ENCODE data around the gene LIMK2.
"Not testable (repeated sequence)": the region's sequence is repeated elsewhere in the genome, so short reads cannot be mapped to it uniquely, and the experiment has no call there.

Gene LIMK2

DNA sequence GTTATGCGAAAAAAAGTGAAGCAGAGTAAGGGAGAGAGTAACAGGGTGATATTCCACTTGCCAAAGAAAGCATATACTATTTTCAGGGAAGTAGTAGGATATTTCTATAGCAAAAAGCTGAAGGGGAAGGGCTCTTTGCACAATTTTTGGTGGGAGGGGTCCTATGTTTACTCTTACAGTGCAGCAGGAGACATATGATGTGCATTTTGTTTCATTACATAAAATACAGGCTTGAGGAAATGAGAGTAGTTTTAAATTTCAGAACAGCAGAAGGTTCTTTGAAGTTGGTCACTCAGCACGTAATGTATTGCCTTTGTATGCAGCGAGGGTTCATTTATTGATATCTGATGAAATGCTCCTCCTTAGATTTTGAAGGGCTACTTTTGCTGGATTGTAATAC lies 83.3 kb downstream of the LIMK2 start:
- no peak for DNase-seq

DNA sequence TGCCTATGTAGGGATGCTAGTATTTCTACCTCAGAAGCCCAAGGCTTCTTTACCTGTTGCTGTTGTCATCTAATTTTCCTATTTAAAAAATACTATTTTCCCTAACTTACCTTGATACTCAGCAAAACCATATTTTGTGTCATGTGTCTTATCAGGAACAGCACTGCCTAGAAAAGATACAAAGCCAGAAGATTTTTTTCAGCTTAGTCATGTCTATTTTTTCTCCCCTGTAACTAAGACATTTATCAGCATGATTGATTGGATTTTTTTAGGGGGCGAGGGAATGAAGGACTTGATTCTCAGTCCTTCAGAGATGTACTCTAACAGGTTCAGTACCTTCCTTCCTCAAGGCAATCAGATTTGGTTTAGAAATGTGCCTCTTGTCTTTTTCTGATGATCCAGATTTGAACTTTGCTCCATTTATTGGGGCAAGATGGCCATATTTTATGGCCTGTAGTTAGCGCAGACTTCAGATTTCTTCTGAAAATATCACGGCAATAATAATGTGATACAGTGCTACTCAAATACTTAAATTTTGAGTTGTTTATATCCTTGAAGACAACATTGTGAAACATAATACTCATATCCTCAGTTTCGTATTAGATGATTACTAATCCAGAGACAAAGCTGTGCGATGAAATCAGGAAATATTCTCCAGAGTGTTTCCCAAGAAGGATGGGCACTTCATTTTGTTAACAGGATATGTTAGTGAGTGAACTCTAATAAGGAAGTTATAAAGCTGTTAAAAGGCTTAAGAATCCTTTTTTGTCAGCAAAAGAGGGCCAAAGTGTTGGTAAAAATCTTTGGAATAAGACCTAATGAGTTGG lies 83.9 kb downstream of the LIMK2 start:
- no peak for DNase-seq

GRCh38 chr22:31300896-31301295 lies 88.8 kb downstream of the LIMK2 start:
- no peak for DNase-seq

- DNase-seq, result no peak
These were observed 89.9 kb downstream of the LIMK2 start for GRCh38 chr22:31302006-31302405.

GRCh38 chr22:31302537-31302936 lies 90.4 kb downstream of the LIMK2 start:
- no peak for DNase-seq

- no peak for DNase-seq
These were observed 93.1 kb downstream of the LIMK2 start for GRCh38 chr22:31305194-31305593.

DNA sequence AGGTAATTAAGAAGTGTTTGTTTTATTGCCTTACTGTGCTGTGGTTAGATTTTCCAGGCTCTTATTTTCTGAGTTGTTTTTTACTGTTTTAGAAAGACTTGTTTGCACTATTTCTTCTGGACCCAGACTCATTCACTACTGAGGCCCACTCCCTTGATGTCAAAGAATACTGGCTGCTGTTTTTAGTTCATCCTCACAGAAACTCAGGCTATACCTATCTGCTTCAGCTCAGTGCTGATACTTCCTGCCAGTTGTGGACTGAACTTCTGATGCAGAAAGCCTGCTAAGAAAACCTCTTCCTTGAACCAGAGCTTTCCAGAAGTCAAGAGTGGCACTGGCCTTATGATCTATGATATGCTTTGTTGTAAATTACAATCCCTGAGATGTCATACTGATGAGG lies 96.1 kb downstream of the LIMK2 start:
- no peak for DNase-seq

DNA sequence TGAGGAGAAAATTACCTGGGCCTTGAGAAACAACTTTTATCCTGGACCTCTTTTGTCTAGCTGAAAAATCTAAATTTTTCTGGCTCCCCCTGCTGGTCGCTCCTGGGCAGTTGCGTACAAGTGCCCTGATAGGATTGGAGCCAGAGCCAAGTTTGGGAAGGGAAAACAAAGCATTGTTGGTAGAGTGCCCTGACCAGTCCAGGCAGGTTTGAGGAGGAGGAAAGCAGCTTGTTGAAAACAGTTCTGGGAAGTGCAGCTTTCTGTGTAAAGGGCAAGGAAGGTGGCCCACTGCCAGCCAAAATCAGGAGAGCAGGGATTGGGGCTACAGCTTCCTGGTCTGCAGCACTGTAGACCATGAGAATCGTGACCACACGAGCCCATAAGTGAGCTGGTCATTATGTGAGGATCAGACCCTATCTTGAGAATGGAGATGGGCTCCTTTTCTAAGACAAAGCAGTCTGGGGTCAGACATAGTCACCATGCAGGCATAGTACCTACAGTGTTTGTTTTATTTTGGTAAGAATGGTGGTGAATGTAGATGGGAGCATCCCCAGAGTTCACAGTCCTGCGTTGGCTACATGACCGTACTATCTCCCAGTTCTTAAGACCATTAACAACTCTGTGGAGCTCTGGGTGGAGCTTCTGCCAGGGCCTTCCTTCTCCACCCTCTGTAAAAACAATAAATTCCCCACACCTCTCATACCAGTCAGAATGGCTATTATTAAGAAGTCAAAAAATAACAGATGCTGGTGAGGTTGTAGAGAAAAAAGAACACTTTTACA lies 101.5 kb downstream of the LIMK2 start:
- DNase-seq, result peak; percentile 51

GRCh38 chr22:31314220-31314619 lies 102.1 kb downstream of the LIMK2 start:
- DNase-seq, result not testable (repeated sequence)

DNA sequence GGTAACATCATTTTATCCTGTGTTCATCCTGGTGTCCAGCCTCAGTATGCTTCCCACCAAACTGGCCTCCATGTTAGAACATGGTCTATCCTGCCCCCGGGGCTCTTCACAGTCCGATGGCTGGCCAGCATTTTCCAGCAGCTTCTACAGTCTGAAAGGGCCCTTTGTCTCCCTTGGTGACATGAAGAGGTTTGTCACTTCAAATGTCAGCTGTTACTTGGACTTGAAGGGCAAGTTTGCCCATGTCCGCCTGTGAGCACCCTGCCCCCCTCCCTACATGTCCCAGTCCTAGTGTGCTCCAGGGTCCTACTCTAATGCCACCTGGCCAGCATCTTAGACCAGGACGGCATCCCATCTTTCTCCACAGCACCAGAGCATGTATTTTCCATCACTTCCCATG lies 109.3 kb downstream of the LIMK2 start:
- no peak for DNase-seq

DNA sequence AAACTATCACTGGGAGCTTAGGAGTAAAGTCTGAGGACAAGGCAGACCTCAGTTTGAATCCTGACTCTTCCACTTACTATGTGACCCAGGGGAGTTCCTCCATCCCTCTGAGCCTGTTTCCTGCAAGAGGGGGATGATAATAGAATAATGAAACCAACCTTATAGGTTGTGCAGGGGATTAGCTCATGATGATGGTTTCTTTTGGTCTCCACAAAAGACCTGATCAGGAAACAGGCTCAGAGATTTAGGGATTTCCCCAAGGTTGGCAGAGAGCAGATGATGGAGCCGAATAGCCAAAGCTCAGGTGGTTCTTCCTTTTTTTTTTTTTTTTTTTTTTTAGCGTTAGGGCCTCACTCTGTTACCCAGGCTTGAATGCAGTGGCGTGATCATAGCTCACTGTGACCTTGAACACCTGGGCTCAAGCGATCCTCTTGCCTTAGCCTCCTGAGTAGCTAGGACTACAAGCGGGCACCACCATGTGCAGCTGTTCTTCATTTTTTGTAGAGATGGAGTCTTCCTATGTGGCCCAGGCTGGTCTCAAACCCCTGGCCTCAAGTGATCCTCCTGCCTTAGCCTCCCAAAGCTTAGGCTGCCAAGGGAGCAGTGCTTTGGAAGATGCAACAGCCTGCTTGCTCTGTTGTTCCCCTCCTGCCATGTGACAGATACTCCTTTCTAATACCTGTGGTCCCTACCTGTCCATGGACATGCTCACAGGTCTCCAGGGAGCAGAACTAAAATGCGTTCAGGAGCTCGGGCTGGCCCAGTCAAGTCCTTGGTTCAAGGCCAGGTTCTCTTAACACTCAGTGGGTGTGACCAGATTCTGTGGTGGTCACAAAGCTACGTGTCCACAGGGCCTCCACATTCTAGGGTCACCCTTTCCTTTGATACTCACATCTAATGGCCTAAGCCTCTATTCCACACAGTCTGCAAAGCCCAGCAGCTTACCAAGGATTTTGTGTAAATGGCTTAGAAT lies 111.8 kb downstream of the LIMK2 start:
- no peak for DNase-seq

DNA sequence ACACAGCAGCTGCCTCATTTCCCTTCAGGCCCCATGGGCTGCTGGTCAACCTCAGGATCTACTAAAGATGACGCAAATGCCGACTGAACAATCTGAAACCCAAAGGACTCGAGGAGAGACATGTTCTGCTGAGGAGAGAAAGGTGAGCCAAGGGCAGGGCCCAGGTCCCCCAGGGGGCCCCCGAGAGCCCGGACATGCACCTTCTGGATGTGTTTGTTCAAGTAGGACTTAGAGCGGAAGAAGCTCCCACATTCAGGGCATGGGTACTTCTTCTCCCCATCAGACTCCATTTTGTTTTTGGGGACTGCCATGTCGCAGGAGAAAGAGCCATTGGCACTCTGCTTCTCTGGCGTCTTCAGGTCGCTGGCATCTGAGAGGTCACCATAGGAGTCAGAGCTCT lies 114.8 kb downstream of the LIMK2 start:
- DNase-seq, result no peak

DNA sequence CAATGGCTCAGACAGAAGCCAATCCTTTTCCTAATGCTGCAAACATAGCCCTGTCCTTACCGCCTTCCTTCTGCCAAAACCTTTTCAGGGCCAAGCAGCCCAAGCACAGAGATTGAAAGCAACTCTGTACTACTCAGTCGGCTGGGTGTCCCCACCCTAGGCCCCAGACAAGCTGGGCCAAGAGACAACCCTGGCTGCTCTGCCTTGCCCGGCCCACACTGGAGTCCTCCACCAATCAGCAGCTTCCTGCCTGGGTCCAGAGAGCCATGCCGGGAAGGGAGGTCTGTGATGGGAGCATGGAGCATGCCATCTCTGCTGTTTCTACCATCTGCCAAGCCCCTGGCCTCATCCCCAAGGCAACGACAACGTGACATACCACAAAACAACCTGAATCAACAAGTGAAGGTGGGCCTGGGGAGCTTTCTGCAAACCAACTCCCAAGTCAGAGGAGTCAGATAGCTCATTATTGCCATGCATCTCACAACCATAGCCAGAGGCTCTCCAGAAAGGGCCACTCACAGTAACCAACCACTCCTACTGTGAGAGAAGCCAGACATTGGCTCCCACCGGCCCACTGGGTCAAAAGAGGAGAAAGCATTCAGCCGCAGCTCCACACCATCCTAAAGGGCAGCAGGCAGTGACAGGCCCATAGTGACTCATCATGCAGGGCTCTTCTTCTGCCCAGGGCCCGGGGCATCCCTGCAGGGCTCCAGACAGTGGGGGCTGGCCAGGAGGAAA lies 115.9 kb downstream of the LIMK2 start:
- no peak for DNase-seq

DNA sequence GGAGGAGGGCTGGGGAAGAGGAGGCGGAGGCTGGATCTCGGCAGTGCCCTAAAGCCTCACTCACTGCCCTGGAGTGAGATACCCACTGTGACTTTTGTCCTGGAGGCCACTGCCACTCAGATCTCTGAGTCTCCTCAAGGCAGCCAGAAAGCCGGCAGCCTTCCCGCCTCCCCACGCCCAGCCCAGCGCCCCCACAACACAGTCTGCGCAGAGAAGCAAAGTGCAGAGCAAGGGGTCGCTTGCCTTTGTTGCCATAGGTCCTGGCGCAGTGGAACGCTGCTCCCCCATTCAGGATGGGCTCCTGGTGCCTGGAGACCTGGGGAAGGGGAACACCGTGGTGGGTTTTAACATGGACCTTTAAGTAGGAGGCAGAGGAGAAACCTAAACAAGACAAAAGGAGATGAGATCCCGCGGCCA lies 116.5 kb downstream of the LIMK2 start:
- no peak for DNase-seq

DNA sequence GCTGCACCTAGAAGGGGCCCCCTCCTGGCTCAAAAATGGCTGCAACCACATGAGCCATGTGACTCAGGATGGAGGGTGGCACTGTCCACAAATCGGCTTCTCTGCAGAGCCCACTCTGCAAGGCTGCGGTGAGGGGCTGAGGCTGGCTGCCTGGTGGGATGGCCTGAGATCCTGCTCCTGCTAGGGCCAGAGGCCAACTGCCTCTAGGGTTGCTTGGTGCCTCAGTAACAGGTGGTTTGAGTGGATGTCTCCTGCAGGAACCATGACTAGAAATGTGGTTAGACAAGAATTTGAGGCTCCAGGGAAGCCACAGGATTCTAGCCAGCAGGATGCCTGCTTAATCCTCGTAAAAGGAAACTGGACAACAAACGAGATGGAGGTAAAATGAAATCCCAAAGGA lies 116.9 kb downstream of the LIMK2 start:
- DNase-seq, result no peak
